AG04450 (cell line): ENCODE measurements around the gene ADNP2. TPM values are rescaled to one million over a fixed set of nuclear protein-coding genes. Genes with fewer than 3 reads are reported as not detected.
A peak's percentile ranks its signal among the peaks of the same experiment; 100 is the strongest.

Experiments
- CTCF ChIA-PET: fragments of 300-600, 350-600 bp; formaldehyde crosslinking; extraction: SDS; loops from one replicate; lab custom pipeline; 2022; ENCODE audit warnings: antibody characterized with exemption, inconsistent platforms; lab: Charles Lee
- POLR2A ChIA-PET: fragments of 350-600 bp; formaldehyde crosslinking; extraction: SDS; loops from one replicate; lab custom pipeline; 2021; ENCODE audit warnings: antibody characterized with exemption, inconsistent platforms; lab: Yijun Ruan, JAX
- DNase-seq: peaks from one replicate; pipeline ENCODE4 v3.0.0-alpha.2; 2011; ENCODE audit warnings: low read depth, low spot score
- H3K27ac ChIP-seq: one replicate; pipeline ENCODE4 v1.5.1; 2012; ENCODE audit warnings: low read depth, low read length, control low read depth
- H3K27me3 ChIP-seq: one replicate; pipeline ENCODE4 v1.6.0; 2012; ENCODE audit warnings: low read length; ENCODE audit not compliant: control insufficient read depth, insufficient read depth
- H3K4me3 ChIP-seq: 2 replicates; pipeline ENCODE4 v1.5.1; 2011; ENCODE audit warnings: mild to moderate bottlenecking, low read depth, low read length, control low read depth
- H3K9me3 ChIP-seq: 2 replicates; pipeline ENCODE4 v1.5.1; 2012; ENCODE audit warnings: low read length; ENCODE audit not compliant: control insufficient read depth, insufficient read depth
- CTCF ChIP-seq: IDR thresholded peaks from 2 replicates; pipeline ENCODE4 v1.5.1; 2011; ENCODE audit warnings: low read depth, low read length, control low read depth, inconsistent platforms
- polyA plus RNA-seq: library from polyadenylated mRNA; depleted of rRNA; stranded (reverse); fragments of >200 nt; gene quantifications from 2 replicates; pipeline ENCODE4 v1.2.3, GENCODE V29; 2011

The ADNP2 gene
- polyA plus RNA-seq, 1 experiment = 6.8 TPM

- ChIA-PET POLR2A (no interaction called here), CTCF (interaction anchor here (1.1 kb wide), 1 partner anchor 52 kb away, joined by 5 read pairs; no protein-coding TSS in a partner anchor)
- no peak overlapping the region for H3K27ac ChIP-seq
- no peak for TF ChIP-seq CTCF
- H3K27me3 ChIP-seq = peaks cover 3% of the 10 kb centered on the region
- DNase-seq = no peak
- peaks cover 5% of the 10 kb centered on the region for H3K9me3 ChIP-seq
- H3K4me3 ChIP-seq = no peak overlapping the region
Observed at GRCh38 chr18:80105369-80106167, 3.5 kb upstream of the ADNP2 start.

- ChIA-PET POLR2A (no interaction called here), CTCF (interaction anchor here (1.1 kb wide), 1 partner anchor 51 kb away, joined by 5 read pairs; no protein-coding TSS in a partner anchor)
- no peak for DNase-seq
- Histone ChIP-seq H3K9me3 (peaks cover 5% of the 10 kb centered on the region), H3K27ac (no peak overlapping the region), H3K4me3 (no peak overlapping the region), H3K27me3 (peaks cover 3% of the 10 kb centered on the region)
- no peak for TF ChIP-seq CTCF
Observed at GRCh38 chr18:80106482-80107051, 2.5 kb upstream of the ADNP2 start.

- ChIA-PET CTCF (no interaction called here), POLR2A (no interaction called here)
- no peak for TF ChIP-seq CTCF
- H3K9me3 ChIP-seq = peaks cover 5% of the 10 kb centered on the region
- H3K27me3 ChIP-seq = peaks cover 3% of the 10 kb centered on the region
- DNase-seq = no peak
- no peak overlapping the region for H3K4me3 ChIP-seq
- no peak overlapping the region for H3K27ac ChIP-seq
Observed at GRCh38 chr18:80107426-80107825, 1.6 kb upstream of the ADNP2 start.

GRCh38 chr18:80108121-80108536 is 933 bp upstream of the ADNP2 start:
- Histone ChIP-seq H3K27ac (no peak overlapping the region), H3K4me3 (no peak overlapping the region), H3K9me3 (peaks cover 5% of the 10 kb centered on the region), H3K27me3 (peaks cover 3% of the 10 kb centered on the region)
- POLR2A ChIA-PET = interaction anchor here (0.9 to 2.0 kb wide), 3 partner anchors 39 to 156 kb away, joined by 5 to 14 read pairs (median 7); partner anchors contain the start of genes RBFA and SLC66A2
- DNase-seq = no peak
- CTCF ChIA-PET = no interaction called here
- no peak for TF ChIP-seq CTCF

- ChIA-PET CTCF (no interaction called here), POLR2A (interaction anchor here (0.8 to 2.0 kb wide), 2 partner anchors 76 to 430 kb away, joined by 3 to 14 read pairs; partner anchors contain the start of gene RBFA)
- H3K27ac ChIP-seq = no peak overlapping the region
- H3K9me3 ChIP-seq = peaks cover 5% of the 10 kb centered on the region
- DNase-seq = no peak
- peaks cover 1% of the 10 kb centered on the region for H3K27me3 ChIP-seq
- peak overlapping the region; percentile 75 for H3K4me3 ChIP-seq
- TF ChIP-seq CTCF = no peak
Observed at GRCh38 chr18:80109676-80110078, 615 bp downstream of the ADNP2 start.
